SKM-1 (cell line): ENCODE data around the gene HTATIP2.
"Not testable (repeated sequence)": the region's sequence is repeated elsewhere in the genome, so short reads cannot be mapped to it uniquely, and the experiment has no call there.

Source experiments
- DNase-seq: peaks from one replicate; lab custom pipeline; 2025; ENCODE audit not compliant: unreplicated experiment; lab: John Stamatoyannopoulos, UW

Gene HTATIP2

GRCh38 chr11:20363500-20364340 lies at the start of gene HTATIP2:
TSS of gene HTATIP2 (plus strand) at chr11:20363714. CDS start at chr11:20364238, 524 bp downstream.
- DNase-seq, result peak; percentile 17

- DNase-seq, result no peak
Observed at GRCh38 chr11:20315800-20316199, 47.7 kb upstream of the HTATIP2 start.

- no peak for DNase-seq
Observed at GRCh38 chr11:20321177-20321576, 42.3 kb upstream of the HTATIP2 start.

GRCh38 chr11:20327377-20327935 lies 36.1 kb upstream of the HTATIP2 start:
- DNase-seq, result no peak

DNA sequence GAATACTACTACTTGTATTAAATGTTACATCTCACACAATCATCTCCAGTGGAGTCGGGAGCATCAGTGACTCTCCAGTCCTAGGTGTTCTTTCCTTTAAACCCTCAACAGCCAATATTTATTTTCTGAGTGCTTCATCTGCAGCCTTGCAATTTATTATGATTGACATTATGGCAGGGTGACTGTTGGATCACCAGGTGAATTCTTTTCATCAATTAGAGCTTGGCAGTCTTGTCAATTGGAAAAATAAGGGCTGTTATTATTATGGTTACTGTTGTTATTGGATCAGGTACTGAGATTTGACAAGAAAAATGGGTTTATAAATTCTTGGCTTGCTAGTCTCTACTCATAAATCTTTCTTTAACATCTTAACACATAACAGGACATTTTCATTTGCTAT lies 27.5 kb upstream of the HTATIP2 start:
- no peak for DNase-seq

GRCh38 chr11:20337526-20338154 lies 25.9 kb upstream of the HTATIP2 start:
- DNase-seq, result no peak

GRCh38 chr11:20342347-20343141 lies 21.0 kb upstream of the HTATIP2 start:
- DNase-seq, result no peak

GRCh38 chr11:20351136-20351535 lies 12.4 kb upstream of the HTATIP2 start:
- DNase-seq, result no peak

GRCh38 chr11:20351751-20352262 lies 11.7 kb upstream of the HTATIP2 start:
- no peak for DNase-seq

GRCh38 chr11:20353829-20354434 lies 9.6 kb upstream of the HTATIP2 start:
- peak; percentile 50 for DNase-seq

- DNase-seq, result peak; percentile 30
Observed at GRCh38 chr11:20355221-20356219, 8.0 kb upstream of the HTATIP2 start.

- DNase-seq, result no peak
Observed at GRCh38 chr11:20357150-20357549, 6.4 kb upstream of the HTATIP2 start.

GRCh38 chr11:20360650-20361049 lies 2.9 kb upstream of the HTATIP2 start:
- DNase-seq, result no peak

DNA sequence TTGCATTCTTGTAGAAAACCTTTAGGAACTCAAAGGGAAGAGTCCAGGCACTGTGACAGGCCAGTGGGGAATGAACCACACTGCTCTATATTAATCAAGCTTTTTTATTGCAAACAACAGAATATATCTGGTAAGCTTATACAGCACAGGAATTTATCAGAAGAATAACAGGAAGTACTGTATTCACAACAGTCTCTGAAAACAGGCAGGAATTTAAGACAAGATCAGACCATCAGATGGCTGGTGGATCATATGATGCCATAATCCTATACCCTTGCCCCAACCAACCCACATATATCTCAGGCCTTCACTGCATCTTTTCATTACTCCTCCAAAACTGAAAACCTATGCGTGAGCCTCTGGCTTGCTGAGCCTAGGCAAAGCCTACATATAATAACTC lies 1.0 kb upstream of the HTATIP2 start:
- DNase-seq, result no peak

DNA sequence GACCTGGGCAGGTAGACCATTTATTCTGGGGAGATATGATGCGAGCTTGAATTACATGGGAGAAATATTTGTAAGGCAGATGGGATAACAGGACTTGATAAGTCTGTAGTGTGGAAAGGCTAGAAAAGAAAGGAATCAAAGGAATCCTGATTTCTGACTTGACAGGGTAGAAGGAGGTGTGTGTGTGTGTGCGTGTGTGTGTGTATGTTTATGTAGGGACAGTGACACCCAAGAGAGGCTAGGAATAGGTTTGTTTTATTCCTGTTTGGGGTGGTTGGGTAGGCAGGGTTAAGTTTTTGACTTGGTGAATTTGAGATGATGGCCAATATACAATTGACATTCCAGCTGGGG lies 390 bp upstream of the HTATIP2 start:
- no peak for DNase-seq

- DNase-seq, result no peak
Observed at GRCh38 chr11:20364341-20364792, 853 bp downstream of the HTATIP2 start.

DNA sequence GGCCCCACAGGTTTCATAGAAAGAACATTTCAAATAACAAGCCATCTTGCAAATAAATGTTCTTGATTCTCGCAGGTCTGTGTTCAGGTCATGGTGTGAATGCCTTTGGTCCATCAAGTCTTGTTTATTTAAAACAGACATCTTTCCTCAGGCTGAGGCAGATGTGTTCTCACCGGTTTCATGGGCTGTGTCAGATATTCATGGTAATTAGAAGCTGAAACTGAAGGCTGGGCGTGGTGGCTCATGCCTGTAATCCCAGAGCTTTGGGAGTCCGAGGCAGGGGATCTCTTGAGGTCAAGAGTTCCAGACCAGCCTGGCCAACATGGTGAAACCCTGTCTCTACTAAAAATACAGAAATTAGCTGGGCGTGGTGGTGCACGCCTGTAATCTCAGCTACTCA lies 2.0 kb downstream of the HTATIP2 start:
- not testable (repeated sequence) for DNase-seq

- no peak for DNase-seq
Observed at GRCh38 chr11:20367313-20367948, 3.9 kb downstream of the HTATIP2 start.

DNA sequence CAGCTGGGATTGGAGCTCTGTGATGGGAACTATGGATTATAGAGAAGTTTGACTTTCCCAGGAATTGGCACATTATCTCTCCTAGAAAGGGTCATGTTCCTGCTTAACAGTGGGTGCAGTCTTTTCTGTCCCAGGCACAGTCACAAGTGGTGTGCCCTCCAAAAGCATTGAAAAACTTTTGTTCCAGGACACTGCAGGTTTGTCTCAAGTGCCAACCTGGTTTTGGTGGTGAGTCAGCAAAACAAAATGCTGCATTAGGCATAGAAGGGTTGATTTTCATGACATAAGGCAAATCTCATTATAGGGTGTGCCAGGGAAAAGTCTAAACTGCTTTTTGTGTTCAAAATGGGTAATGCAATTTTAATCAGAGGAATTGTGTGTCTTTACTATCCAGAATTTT lies 4.9 kb downstream of the HTATIP2 start:
- no peak for DNase-seq
